ENCODE measurements around the gene EBF3.

Gene EBF3

DNA sequence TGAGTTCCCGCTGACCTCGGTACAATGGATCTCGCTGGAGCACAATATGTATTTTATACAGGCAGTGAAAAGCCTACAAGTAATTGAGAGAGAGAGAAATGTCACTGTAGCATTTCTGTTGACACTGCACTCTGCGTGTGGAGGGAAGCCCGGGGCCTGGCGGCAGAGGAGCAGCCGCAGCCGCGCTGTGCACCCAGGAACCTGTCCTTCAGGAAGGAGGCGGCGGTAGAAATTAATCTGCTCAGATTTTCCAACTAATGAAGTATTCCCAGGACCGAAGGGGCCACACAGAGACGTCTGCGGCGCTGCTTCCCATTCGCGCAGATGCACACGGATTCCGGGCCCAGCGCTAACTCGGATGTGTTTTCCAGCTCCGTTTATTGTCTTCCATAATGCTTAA is 170.1 kb downstream of the EBF3 start:
- DNase-seq, result no peak

- DNase-seq, result no peak
Measured at GRCh38 chr10:129793479-129793878, 170.6 kb downstream of the EBF3 start.

DNA sequence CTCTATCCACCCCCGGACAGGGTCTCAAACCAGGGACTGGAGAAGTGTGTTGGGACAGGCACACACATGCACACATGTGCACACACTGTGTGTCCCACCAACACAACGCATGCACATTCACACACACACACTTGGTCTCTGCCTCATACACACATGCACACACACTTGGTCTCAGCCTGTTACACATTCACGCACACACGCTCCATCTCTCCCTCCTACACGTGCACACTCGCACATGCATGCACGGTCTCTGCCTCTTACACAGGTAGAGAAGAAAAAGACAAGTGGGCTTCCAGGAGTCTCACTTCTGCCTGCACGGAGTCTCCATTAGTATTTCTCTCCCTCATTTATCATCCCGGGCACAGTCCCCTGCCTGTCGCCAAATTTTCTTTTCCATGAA is 171.2 kb downstream of the EBF3 start:
- no peak for DNase-seq

GRCh38 chr10:129792141-129792540 is 171.9 kb downstream of the EBF3 start:
- no peak for DNase-seq

DNA sequence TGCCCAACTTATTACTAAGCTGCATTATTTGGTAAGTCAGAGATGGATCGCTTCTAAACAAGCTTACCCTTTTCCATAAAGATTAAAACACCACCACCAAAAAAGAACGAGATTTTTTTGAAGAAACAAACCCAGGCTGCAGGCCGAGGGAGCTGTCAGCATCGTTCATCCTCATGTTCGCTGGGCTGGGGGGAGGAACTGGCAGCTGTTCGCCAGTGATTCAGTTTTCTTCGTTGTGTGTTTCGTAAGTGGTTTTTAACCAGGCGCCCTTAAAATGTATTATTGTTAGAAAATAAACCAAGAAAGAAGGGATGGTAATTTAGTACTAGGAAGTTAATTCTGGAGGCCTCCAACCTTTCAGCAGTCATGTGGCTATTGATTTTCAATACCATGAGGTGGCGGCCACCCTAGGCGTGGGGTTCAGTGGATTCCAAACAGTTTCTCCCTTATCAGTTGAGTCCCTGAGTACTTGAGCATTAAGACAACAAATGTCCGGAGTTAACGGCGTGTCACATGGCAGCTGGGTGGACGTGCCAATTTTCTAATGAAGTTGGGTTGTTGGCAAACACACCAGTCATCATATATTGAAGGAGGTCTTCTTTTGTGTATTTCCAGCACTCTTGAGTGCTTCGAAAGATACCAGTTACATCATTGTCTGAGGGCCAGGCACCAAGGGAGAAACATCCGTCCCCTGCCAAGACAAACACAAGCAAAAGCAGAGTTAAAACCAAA is 173.2 kb downstream of the EBF3 start:
- DNase-seq, result no peak

DNA sequence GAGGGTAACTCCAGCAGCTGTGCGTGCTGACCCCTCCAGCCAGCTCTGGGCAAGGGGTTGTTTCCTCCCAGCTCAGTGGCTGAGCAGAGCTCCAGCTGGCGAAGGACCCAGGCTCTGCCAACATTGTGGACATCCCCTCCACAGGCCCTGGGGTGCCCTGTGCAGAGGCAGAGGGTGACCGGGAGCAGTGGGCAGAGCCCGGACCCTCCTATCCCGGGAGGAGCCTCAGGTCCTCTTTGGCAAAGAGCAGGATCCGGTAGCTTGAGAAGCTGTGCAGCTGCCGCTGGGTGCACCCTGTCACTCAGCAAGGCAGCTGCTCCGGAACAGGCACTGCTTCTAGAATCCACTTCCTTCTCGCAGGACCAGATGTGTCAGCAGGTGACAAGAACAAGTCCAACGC is 175.9 kb downstream of the EBF3 start:
- no peak for DNase-seq

- no peak for DNase-seq
Measured at GRCh38 chr10:129787557-129787956, 176.5 kb downstream of the EBF3 start.

GRCh38 chr10:129786216-129786615 is 177.9 kb downstream of the EBF3 start:
- no peak for DNase-seq

GRCh38 chr10:129785536-129785981 is 178.5 kb downstream of the EBF3 start:
- DNase-seq, result no peak
